GM19467 (cell line): Measurements from ENCODE around the gene PLA2G4E.

ENCODE experiments used
- ATAC-seq: cut with Tn5 transposase; IDR thresholded peaks from one replicate; pipeline ENCODE4 v1.9.1; 2021; ENCODE audit warnings: mild to moderate bottlenecking, moderate library complexity; ENCODE audit not compliant: unreplicated experiment

The PLA2G4E gene

GRCh38 chr15:41993472-41994170 is 27.2 kb downstream of the PLA2G4E start:
- no peak for ATAC-seq

GRCh38 chr15:41992803-41993190 is 28.0 kb downstream of the PLA2G4E start:
- no peak for ATAC-seq

- no peak for ATAC-seq
These were observed 28.6 kb downstream of the PLA2G4E start for GRCh38 chr15:41992151-41992802.

- no peak for ATAC-seq
These were observed 30.2 kb downstream of the PLA2G4E start for GRCh38 chr15:41990691-41991090.

- no peak for ATAC-seq
These were observed 30.6 kb downstream of the PLA2G4E start for GRCh38 chr15:41990243-41990605.

- ATAC-seq: peak; percentile 54
These were observed 31.1 kb downstream of the PLA2G4E start for GRCh38 chr15:41989573-41990242.

- no peak for ATAC-seq
These were observed 31.8 kb downstream of the PLA2G4E start for GRCh38 chr15:41988896-41989572.

- no peak for ATAC-seq
These were observed 32.9 kb downstream of the PLA2G4E start for GRCh38 chr15:41987925-41988275.

GRCh38 chr15:41987246-41987924 is 33.5 kb downstream of the PLA2G4E start:
- no peak for ATAC-seq

- ATAC-seq: no peak
These were observed 35.3 kb downstream of the PLA2G4E start for GRCh38 chr15:41985236-41986160.

GRCh38 chr15:41984622-41985021 is 36.2 kb downstream of the PLA2G4E start:
- no peak for ATAC-seq

GRCh38 chr15:41983621-41984571 is 36.9 kb downstream of the PLA2G4E start:
- ATAC-seq: no peak

GRCh38 chr15:41983221-41983620 is 37.6 kb downstream of the PLA2G4E start:
- ATAC-seq: no peak

- no peak for ATAC-seq
These were observed 38.5 kb downstream of the PLA2G4E start for GRCh38 chr15:41982133-41982930.

GRCh38 chr15:41981371-41982132 is 39.3 kb downstream of the PLA2G4E start:
- ATAC-seq: no peak

GRCh38 chr15:41980654-41981323 is 40.1 kb downstream of the PLA2G4E start:
- no peak for ATAC-seq
